Lower leg skin (tissue), 3 donors: ENCODE measurements around the gene DTX4.

Source experiments
- CTCF ChIP-seq, 3 donors: fragments of 450-650 bp; IDR thresholded peaks; one replicate each; pipeline ENCODE4 v1.5.1; 2016; ENCODE audit warnings: antibody characterized with exemption in 3 of 3, mild to moderate bottlenecking in 3 of 3, moderate library complexity in 2 of 3
- POLR2A ChIP-seq, 2 donors: fragments of 450-650 bp; IDR thresholded peaks; one replicate each; pipeline ENCODE4 v1.6.1; 2016 to 2017; ENCODE audit warnings: antibody characterized with exemption in 2 of 2, mild to moderate bottlenecking in 1 of 2, moderate library complexity in 1 of 2

- TF ChIP-seq CTCF (IDR thresholded peaks at IDR 0.05) (no peak), POLR2A (IDR thresholded peaks at IDR 0.05) (no peak)
These were observed 11.8 kb downstream of the DTX4 start for GRCh38 chr11:59183771-59184170.
